HEK293 (cell line): Measurements from ENCODE around the gene PCDH10.

ENCODE experiments used
- CTCF ChIA-PET: fragments of 350-600 bp; formaldehyde crosslinking; extraction: SDS; loops from one replicate; lab custom pipeline; 2021; ENCODE audit warnings: antibody characterized with exemption; lab: Yijun Ruan, JAX
- POLR2A ChIA-PET: fragments of 300-600 bp; formaldehyde crosslinking; extraction: SDS; loops from one replicate; lab custom pipeline; 2020; ENCODE audit warnings: antibody characterized with exemption, inconsistent platforms; lab: Yijun Ruan, JAX
- H3K27ac ChIP-seq: fragments of 200-500 bp; sonication (Bioruptor generic); 2 replicates; pipeline ENCODE4 v1.5.1; 2014; ENCODE audit warnings: low read depth, low read length, control low read depth, inconsistent platforms; ENCODE audit errors: extremely low read depth
- H3K36me3 ChIP-seq, 2 experiments: fragments of 200-500 bp in 1 of 2; sonication (Bioruptor generic) in 1 of 2; 1 replicate in 1 of 2; 2 replicates in 1 of 2; pipeline ENCODE4 v1.5.1; 2014 to 2017; ENCODE audit warnings: inconsistent platforms in 2 of 2, low read length in 2 of 2; ENCODE audit not compliant: control insufficient read depth in 2 of 2, insufficient read depth in 1 of 2
- H3K4me1 ChIP-seq: fragments of 200-500 bp; sonication (Bioruptor generic); 2 replicates; pipeline ENCODE4 v1.5.1; 2014; ENCODE audit warnings: mild to moderate bottlenecking, low read length, inconsistent platforms; ENCODE audit not compliant: control insufficient read depth, insufficient read depth
- H3K4me3 ChIP-seq: 2 replicates; pipeline ENCODE4 v1.5.1; 2011; ENCODE audit warnings: low read depth, mild to moderate bottlenecking, control low read depth, low read length, moderate library complexity
- H3K9me3 ChIP-seq: fragments of 200-500 bp; sonication (Bioruptor generic); 2 replicates; pipeline ENCODE4 v1.5.1; 2014; ENCODE audit warnings: low read depth, low read length, inconsistent platforms; ENCODE audit not compliant: control insufficient read depth, insufficient read depth
- EGR2 ChIP-seq: fragments of 450-650 bp; formaldehyde crosslinking; IDR thresholded peaks from 2 replicates; pipeline ENCODE4 v1.5.1; 2016; ENCODE audit warnings: low read depth, missing biosample characterization, missing genetic modification characterization
- GLIS1 ChIP-seq: fragments of 450-650 bp; formaldehyde crosslinking; IDR thresholded peaks from 2 replicates; pipeline ENCODE4 v1.5.1; 2016; ENCODE audit warnings: missing biosample characterization, missing genetic modification characterization
- KLF1 ChIP-seq: fragments of 450-650 bp; formaldehyde crosslinking; IDR thresholded peaks from 2 replicates; pipeline ENCODE4 v1.5.1; 2016; ENCODE audit warnings: missing biosample characterization, missing genetic modification characterization
- SETDB1 ChIP-seq: IDR thresholded peaks from one replicate; pipeline ENCODE4 v1.6.1; 2017; ENCODE audit warnings: mild to moderate bottlenecking, low read length, moderate library complexity, mixed read lengths; ENCODE audit not compliant: insufficient read length
- SP3 ChIP-seq: fragments of 450-650 bp; formaldehyde crosslinking; IDR thresholded peaks from 2 replicates; pipeline ENCODE4 v1.5.1; 2016; ENCODE audit warnings: missing biosample characterization, missing genetic modification characterization
- TRIM28 ChIP-seq: IDR thresholded peaks from 2 replicates; pipeline ENCODE4 v1.6.1; 2011; ENCODE audit warnings: low read length, control low read depth, borderline replicate concordance
- ZBTB48 ChIP-seq: fragments of 450-650 bp; formaldehyde crosslinking; IDR thresholded peaks from 2 replicates; pipeline ENCODE4 v1.5.1; 2016; ENCODE audit warnings: missing biosample characterization, missing genetic modification characterization
- ZNF214 ChIP-seq: fragments of 450-650 bp; formaldehyde crosslinking; IDR thresholded peaks from 2 replicates; pipeline ENCODE4 v1.5.1; 2017; ENCODE audit warnings: missing biosample characterization, mild to moderate bottlenecking, missing genetic modification characterization, borderline replicate concordance
- ZNF221 ChIP-seq: fragments of 450-650 bp; formaldehyde crosslinking; IDR thresholded peaks from 2 replicates; pipeline ENCODE4 v1.5.1; 2017; ENCODE audit warnings: missing biosample characterization, missing genetic modification characterization, borderline replicate concordance
- ZNF544 ChIP-seq: fragments of 450-650 bp; formaldehyde crosslinking; IDR thresholded peaks from 2 replicates; pipeline ENCODE4 v1.5.0; 2017; ENCODE audit warnings: missing biosample characterization, missing genetic modification characterization
- ZNF558 ChIP-seq: fragments of 450-650 bp; formaldehyde crosslinking; IDR thresholded peaks from 2 replicates; pipeline ENCODE4 v1.5.1; 2016; ENCODE audit warnings: missing biosample characterization, missing genetic modification characterization
- ZNF701 ChIP-seq: fragments of 450-650 bp; formaldehyde crosslinking; IDR thresholded peaks from 2 replicates; pipeline ENCODE4 v1.5.1; 2016; ENCODE audit warnings: missing biosample characterization, missing genetic modification characterization
- ZNF777 ChIP-seq: fragments of 450-650 bp; formaldehyde crosslinking; IDR thresholded peaks from 2 replicates; pipeline ENCODE4 v1.5.1; 2017; ENCODE audit warnings: missing biosample characterization, missing genetic modification characterization, borderline replicate concordance
- ZSCAN30 ChIP-seq: fragments of 450-650 bp; IDR thresholded peaks from 2 replicates; pipeline ENCODE4 v1.5.1; 2018; ENCODE audit warnings: missing biosample characterization, mild to moderate bottlenecking, missing genetic modification characterization, moderate library complexity
- TF ChIP-seq, protein P1 (sequence below): fragments of 450-650 bp; formaldehyde crosslinking; IDR thresholded peaks from 2 replicates; pipeline ENCODE4 v1.5.1; 2016; ENCODE audit warnings: missing biosample characterization, missing genetic modification characterization, borderline replicate concordance
- TF ChIP-seq, protein P2 (sequence below): fragments of 450-650 bp; formaldehyde crosslinking; IDR thresholded peaks from 2 replicates; pipeline ENCODE4 v1.5.1; 2016; ENCODE audit warnings: missing biosample characterization, missing genetic modification characterization
- TF ChIP-seq, protein P3 (sequence below): fragments of 450-650 bp; formaldehyde crosslinking; IDR thresholded peaks from 2 replicates; pipeline ENCODE4 v1.5.1; 2016; ENCODE audit warnings: missing biosample characterization, missing genetic modification characterization
- TF ChIP-seq, protein P4 (sequence below): fragments of 450-650 bp; formaldehyde crosslinking; IDR thresholded peaks from 2 replicates; pipeline ENCODE4 v1.5.1; 2017; ENCODE audit warnings: missing biosample characterization, missing genetic modification characterization
- TF ChIP-seq, protein P5 (sequence below): fragments of 450-650 bp; formaldehyde crosslinking; IDR thresholded peaks from 2 replicates; pipeline ENCODE4 v1.5.0; 2017; ENCODE audit warnings: missing biosample characterization, missing genetic modification characterization, borderline replicate concordance

The PCDH10 gene, protein sequence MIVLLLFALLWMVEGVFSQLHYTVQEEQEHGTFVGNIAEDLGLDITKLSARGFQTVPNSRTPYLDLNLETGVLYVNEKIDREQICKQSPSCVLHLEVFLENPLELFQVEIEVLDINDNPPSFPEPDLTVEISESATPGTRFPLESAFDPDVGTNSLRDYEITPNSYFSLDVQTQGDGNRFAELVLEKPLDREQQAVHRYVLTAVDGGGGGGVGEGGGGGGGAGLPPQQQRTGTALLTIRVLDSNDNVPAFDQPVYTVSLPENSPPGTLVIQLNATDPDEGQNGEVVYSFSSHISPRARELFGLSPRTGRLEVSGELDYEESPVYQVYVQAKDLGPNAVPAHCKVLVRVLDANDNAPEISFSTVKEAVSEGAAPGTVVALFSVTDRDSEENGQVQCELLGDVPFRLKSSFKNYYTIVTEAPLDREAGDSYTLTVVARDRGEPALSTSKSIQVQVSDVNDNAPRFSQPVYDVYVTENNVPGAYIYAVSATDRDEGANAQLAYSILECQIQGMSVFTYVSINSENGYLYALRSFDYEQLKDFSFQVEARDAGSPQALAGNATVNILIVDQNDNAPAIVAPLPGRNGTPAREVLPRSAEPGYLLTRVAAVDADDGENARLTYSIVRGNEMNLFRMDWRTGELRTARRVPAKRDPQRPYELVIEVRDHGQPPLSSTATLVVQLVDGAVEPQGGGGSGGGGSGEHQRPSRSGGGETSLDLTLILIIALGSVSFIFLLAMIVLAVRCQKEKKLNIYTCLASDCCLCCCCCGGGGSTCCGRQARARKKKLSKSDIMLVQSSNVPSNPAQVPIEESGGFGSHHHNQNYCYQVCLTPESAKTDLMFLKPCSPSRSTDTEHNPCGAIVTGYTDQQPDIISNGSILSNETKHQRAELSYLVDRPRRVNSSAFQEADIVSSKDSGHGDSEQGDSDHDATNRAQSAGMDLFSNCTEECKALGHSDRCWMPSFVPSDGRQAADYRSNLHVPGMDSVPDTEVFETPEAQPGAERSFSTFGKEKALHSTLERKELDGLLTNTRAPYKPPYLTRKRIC

DNA sequence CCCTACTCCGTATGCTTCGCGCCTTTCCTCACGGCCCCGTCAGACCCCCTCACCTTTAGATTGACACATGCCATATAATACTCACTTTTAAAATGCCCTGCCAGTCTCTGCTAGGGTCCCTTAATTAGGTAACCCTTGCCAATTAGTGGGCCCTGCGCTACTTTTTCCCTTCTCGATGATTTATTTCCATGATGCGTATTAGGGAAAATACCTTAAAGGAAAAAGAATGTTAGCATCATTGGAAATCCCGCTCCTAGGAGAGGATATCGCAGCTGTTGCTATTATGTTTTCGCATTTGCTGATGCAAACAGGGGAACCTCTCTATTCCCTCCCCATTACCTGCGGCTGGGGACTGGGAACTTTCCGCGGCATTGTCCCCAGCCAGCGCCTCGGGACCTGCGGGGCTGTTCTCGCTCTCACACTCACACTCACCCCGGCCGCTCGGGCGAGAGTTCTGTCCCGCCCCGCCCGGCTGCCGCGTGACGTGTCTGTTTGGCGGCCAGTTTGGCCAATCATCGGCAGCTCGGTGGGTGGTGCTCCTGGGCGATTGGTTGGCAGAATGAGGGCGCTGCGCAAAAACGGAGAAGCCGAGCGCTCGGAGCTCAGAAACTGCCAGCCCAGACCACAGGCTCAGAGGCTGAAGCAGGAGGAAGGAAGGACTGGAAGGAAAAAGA is at the start of gene PCDH10:
Gene PCDH10 (plus strand): TSS at position 605 of the 674 bp plus-strand sequence. CDS start 847 bp downstream, outside the sequence.
- ChIA-PET CTCF (interaction anchor here (0.6 to 0.7 kb wide), 2 partner anchors 1134 to 1186 kb away, joined by 3 read pairs; no protein-coding TSS in a partner anchor), POLR2A (no interaction called here)
- Histone ChIP-seq H3K9me3 (no peaks in the 10 kb centered on the region), H3K4me1 (no peaks in the 10 kb centered on the region; the same call in 1 of the 2 replicates), H3K36me3 (no peaks in the 10 kb centered on the region), H3K27ac (no peak within 1 kb of the TSS), H3K4me3 (peak within 1 kb of the TSS; percentile 42)
- TF ChIP-seq GLIS1 (tag by site-specific recombination) = no peak
- TF ChIP-seq, protein P1, sequence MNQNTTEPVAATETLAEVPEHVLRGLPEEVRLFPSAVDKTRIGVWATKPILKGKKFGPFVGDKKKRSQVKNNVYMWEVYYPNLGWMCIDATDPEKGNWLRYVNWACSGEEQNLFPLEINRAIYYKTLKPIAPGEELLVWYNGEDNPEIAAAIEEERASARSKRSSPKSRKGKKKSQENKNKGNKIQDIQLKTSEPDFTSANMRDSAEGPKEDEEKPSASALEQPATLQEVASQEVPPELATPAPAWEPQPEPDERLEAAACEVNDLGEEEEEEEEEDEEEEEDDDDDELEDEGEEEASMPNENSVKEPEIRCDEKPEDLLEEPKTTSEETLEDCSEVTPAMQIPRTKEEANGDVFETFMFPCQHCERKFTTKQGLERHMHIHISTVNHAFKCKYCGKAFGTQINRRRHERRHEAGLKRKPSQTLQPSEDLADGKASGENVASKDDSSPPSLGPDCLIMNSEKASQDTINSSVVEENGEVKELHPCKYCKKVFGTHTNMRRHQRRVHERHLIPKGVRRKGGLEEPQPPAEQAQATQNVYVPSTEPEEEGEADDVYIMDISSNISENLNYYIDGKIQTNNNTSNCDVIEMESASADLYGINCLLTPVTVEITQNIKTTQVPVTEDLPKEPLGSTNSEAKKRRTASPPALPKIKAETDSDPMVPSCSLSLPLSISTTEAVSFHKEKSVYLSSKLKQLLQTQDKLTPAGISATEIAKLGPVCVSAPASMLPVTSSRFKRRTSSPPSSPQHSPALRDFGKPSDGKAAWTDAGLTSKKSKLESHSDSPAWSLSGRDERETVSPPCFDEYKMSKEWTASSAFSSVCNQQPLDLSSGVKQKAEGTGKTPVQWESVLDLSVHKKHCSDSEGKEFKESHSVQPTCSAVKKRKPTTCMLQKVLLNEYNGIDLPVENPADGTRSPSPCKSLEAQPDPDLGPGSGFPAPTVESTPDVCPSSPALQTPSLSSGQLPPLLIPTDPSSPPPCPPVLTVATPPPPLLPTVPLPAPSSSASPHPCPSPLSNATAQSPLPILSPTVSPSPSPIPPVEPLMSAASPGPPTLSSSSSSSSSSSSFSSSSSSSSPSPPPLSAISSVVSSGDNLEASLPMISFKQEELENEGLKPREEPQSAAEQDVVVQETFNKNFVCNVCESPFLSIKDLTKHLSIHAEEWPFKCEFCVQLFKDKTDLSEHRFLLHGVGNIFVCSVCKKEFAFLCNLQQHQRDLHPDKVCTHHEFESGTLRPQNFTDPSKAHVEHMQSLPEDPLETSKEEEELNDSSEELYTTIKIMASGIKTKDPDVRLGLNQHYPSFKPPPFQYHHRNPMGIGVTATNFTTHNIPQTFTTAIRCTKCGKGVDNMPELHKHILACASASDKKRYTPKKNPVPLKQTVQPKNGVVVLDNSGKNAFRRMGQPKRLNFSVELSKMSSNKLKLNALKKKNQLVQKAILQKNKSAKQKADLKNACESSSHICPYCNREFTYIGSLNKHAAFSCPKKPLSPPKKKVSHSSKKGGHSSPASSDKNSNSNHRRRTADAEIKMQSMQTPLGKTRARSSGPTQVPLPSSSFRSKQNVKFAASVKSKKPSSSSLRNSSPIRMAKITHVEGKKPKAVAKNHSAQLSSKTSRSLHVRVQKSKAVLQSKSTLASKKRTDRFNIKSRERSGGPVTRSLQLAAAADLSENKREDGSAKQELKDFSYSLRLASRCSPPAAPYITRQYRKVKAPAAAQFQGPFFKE = no peak
- TF ChIP-seq, protein P2, sequence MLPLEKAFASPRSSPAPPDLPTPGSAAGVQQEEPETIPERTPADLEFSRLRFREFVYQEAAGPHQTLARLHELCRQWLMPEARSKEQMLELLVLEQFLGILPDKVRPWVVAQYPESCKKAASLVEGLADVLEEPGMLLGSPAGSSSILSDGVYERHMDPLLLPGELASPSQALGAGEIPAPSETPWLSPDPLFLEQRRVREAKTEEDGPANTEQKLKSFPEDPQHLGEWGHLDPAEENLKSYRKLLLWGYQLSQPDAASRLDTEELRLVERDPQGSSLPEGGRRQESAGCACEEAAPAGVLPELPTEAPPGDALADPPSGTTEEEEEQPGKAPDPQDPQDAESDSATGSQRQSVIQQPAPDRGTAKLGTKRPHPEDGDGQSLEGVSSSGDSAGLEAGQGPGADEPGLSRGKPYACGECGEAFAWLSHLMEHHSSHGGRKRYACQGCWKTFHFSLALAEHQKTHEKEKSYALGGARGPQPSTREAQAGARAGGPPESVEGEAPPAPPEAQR (tag by site-specific recombination) = no peak
- TF ChIP-seq SETDB1 = no peak
- TF ChIP-seq ZNF701 (tag by site-specific recombination) = no peak
- TF ChIP-seq, protein P3, sequence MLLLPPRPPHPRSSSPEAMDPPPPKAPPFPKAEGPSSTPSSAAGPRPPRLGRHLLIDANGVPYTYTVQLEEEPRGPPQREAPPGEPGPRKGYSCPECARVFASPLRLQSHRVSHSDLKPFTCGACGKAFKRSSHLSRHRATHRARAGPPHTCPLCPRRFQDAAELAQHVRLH (tag by site-specific recombination) = no peak
- TF ChIP-seq, protein P4, sequence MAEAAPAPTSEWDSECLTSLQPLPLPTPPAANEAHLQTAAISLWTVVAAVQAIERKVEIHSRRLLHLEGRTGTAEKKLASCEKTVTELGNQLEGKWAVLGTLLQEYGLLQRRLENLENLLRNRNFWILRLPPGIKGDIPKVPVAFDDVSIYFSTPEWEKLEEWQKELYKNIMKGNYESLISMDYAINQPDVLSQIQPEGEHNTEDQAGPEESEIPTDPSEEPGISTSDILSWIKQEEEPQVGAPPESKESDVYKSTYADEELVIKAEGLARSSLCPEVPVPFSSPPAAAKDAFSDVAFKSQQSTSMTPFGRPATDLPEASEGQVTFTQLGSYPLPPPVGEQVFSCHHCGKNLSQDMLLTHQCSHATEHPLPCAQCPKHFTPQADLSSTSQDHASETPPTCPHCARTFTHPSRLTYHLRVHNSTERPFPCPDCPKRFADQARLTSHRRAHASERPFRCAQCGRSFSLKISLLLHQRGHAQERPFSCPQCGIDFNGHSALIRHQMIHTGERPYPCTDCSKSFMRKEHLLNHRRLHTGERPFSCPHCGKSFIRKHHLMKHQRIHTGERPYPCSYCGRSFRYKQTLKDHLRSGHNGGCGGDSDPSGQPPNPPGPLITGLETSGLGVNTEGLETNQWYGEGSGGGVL = no peak
- no peak for TF ChIP-seq EGR2
- TF ChIP-seq, protein P5, sequence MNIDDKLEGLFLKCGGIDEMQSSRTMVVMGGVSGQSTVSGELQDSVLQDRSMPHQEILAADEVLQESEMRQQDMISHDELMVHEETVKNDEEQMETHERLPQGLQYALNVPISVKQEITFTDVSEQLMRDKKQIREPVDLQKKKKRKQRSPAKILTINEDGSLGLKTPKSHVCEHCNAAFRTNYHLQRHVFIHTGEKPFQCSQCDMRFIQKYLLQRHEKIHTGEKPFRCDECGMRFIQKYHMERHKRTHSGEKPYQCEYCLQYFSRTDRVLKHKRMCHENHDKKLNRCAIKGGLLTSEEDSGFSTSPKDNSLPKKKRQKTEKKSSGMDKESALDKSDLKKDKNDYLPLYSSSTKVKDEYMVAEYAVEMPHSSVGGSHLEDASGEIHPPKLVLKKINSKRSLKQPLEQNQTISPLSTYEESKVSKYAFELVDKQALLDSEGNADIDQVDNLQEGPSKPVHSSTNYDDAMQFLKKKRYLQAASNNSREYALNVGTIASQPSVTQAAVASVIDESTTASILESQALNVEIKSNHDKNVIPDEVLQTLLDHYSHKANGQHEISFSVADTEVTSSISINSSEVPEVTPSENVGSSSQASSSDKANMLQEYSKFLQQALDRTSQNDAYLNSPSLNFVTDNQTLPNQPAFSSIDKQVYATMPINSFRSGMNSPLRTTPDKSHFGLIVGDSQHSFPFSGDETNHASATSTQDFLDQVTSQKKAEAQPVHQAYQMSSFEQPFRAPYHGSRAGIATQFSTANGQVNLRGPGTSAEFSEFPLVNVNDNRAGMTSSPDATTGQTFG (tag by site-specific recombination) = no peak
- TF ChIP-seq ZSCAN30 (tag by site-specific recombination) = no peak
- peak; percentile 63 for TF ChIP-seq SP3 (tag by site-specific recombination)
- no peak for TF ChIP-seq ZNF558 (tag by site-specific recombination)
- no peak for TF ChIP-seq ZNF777
- TF ChIP-seq ZNF214 = no peak
- TF ChIP-seq TRIM28 = no peak
- no peak for TF ChIP-seq ZNF544 (tag by site-specific recombination)
- peak; percentile 37; the same call in 1 of the 2 replicates for TF ChIP-seq KLF1 (tag by site-specific recombination)
- 0 out of 2 replicates have a peak, but pooled peaks have one; percentile 13 for TF ChIP-seq ZBTB48 (tag by site-specific recombination)
- no peak for TF ChIP-seq ZNF221 (tag by site-specific recombination)
